Erythroblast (primary cell): ENCODE data around the gene COL5A2.

Experiments
- DNase-seq, 2 experiments: peaks; one replicate each; lab custom pipeline; 2025; lab: John Stamatoyannopoulos, UW
- GATA1 ChIP-seq: IDR thresholded peaks from 2 replicates; pipeline ENCODE4 v1.6.1; 2011; ENCODE audit warnings: low read depth, mild to moderate bottlenecking, control low read depth, low read length, moderate library complexity
- POLR2A ChIP-seq: IDR thresholded peaks from 2 replicates; pipeline ENCODE4 v1.6.1; 2011; ENCODE audit warnings: mild to moderate bottlenecking, low read length

COL5A2 gene

DNA sequence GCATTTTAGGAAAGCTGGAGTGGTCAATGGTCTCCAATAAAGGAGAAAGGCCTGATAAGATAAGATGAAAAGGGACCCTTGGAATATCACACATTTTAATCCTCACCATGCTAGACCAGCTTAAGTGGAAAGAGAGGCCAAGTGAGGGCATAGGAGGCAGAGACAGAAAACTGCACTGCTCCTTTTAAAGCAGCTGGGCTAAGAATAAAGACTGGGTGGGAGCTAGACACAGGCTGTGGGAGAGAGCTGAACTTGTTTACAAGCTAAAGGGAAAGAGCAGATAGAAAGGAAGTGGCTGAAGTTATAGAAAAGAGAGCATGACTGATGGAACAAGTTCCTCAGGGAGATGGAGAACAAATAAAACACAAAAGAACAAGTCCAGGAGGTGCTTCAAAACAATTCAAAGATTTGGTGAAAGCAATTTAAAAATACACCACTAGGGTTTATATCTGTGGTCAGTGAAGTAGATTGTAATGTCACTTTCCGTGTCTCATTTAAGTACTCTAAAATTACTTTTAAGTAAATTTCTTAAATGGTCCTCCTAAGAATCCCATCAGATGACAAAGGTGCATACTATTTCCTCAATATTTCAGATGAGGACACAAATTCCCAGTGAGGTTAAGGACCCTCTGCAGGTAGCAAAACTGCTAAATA, 7.5 kb downstream of the COL5A2 start:
- no peak for DNase-seq
- TF ChIP-seq POLR2A (no peak), GATA1 (no peak)

DNA sequence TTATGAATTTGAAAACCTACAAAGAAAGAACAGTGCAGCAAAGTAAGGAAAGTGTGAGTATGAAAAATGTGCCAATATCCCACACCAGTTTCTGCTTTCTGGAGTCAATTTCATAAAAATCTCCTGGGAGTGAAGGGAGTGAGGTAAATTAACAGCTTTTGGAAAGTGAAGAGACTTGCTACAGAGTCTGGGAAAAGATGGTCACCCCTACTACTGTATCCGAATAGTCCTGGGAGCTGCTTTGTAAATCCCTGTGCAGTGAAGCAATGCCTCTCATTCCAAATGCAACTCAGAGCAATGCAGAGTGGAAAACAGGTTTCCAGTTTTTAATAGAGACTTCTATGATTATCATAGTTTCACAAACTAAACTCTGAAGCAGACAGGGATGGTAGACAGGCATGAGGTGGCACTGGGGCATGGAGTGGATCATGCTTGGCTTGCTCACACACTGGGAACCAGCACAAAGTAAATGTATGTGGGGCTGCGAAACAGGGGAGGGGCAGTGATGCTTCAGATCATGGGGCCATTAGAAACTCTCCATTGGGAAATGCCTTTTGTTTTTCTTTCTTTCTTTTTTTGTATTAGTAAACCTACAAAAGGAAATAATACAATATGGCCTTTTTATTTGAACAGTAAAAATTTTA, 10.6 kb downstream of the COL5A2 start:
- DNase-seq = no peak
- TF ChIP-seq POLR2A (no peak), GATA1 (no peak)

GRCh38 chr2:189165656-189166380, 13.7 kb downstream of the COL5A2 start:
- no peak for TF ChIP-seq GATA1
- TF ChIP-seq POLR2A = no peak

GRCh38 chr2:189164746-189165145, 14.8 kb downstream of the COL5A2 start:
- TF ChIP-seq GATA1 = no peak
- TF ChIP-seq POLR2A = no peak
- no peak for DNase-seq

More at GRCh38 chr2:189165656-189166380, 13.7 kb downstream of the COL5A2 start:
- DNase-seq = no peak

GRCh38 chr2:189163889-189164288, 15.7 kb downstream of the COL5A2 start:
- DNase-seq = no peak
- no peak for TF ChIP-seq POLR2A
- TF ChIP-seq GATA1 = no peak

DNA sequence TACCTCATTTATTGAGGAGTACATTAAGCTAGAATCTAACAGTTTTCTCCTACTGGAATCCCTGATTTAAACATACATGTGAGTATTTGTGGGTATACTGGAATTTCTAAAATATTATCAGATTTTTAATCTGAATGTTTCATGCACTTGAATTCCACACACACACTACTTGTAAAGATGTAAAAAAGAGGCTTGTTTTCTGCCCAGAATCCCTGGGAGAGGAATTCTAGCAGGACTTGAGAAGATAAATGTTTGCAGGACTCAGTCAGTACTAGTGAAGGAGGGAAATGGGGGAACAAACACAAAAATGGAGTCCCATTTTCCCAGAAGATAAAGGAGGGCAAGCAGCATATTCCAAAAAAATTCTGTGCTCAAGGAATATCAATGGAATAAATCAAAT, 17.0 kb downstream of the COL5A2 start:
- DNase-seq = no peak

DNA sequence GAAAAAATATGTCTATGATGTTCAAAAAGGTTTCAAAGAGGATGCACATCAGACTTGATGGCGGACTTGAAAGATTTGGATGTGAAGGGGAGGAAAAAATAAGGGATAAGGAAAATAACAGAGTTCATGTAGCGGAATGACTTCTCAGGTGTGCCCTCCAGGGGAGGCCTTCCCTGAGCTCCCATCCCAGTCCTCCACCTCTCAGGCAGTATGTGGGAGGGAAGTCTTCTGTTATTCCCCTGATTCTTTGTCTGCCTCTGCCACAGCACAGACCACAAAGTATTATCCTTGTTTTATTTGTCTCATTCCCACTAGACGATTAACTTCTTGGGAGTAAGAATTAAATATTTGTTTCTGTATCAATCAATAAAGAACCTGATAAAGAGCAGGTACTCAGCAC, 17.7 kb downstream of the COL5A2 start:
- no peak for TF ChIP-seq GATA1
- no peak for TF ChIP-seq POLR2A
- no peak for DNase-seq

More for the DNA sequence above, 17.0 kb downstream of the COL5A2 start:
- TF ChIP-seq GATA1 = no peak
- TF ChIP-seq POLR2A = no peak

- DNase-seq = no peak
- TF ChIP-seq GATA1 (no peak), POLR2A (no peak)
Observed at GRCh38 chr2:189159717-189160116, 19.8 kb downstream of the COL5A2 start.

GRCh38 chr2:189159273-189159672, 20.3 kb downstream of the COL5A2 start:
- no peak for TF ChIP-seq GATA1
- TF ChIP-seq POLR2A = no peak

DNA sequence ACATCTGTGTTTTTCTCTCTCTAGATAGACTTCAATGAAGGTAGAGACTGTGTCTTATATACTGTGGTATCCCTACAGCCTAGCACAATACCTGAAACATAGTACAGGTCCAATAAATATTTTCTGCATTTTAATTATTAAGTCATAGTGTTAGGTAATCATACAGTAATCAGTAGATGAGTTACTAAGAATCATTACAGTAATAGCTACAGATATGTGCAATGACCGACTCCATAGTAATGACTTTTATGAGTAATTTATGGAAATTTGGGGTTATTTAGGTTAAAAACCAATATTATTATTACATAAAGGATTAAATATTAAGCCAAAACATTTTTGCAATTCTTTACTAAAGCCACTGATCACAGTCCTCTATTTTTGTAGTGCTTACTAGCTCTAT, 21.6 kb downstream of the COL5A2 start:
- TF ChIP-seq GATA1 (no peak), POLR2A (no peak)
- DNase-seq = no peak

More at GRCh38 chr2:189159273-189159672, 20.3 kb downstream of the COL5A2 start:
- no peak for DNase-seq

DNA sequence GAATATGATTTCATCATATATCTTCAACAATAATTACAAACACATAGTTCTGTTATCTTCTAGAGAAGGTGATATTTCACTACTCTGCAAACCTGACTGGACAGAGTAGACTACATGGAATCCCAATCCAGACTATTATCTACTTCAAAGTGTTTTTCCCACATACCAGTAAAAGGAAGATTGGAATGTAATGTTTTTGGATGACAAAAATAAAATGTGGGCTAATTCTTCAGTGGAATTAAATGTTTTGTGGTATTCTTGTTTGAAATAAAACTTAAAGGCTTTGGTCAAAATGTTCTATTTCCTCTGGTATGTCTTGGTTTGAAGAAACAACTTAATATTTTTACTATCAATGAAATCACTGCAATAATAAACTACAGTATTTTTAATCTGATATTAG, 22.1 kb downstream of the COL5A2 start:
- no peak for TF ChIP-seq POLR2A
- no peak for TF ChIP-seq GATA1
- no peak for DNase-seq

- TF ChIP-seq GATA1 (no peak), POLR2A (no peak)
Observed at GRCh38 chr2:189155795-189156194, 23.8 kb downstream of the COL5A2 start.

DNA sequence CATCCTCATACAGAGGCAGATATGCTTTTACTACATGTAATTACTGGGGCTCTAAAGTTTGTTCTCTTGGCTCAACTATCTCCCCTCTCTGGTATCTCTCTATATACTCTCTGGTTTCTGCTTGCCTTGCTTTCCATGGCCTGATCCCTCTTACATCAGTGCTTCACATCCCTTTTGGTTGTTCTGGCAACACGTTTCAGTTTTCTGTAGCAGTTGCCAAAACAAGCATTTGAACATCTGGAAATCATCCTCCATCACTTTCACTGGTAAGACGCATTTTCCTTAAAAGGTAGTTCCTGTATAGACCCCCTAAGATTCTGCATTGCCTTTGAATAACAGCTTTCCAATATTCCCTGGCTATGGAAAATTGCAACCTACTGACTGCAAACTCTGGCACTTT, 25.9 kb downstream of the COL5A2 start:
- peak; percentile 5 to 18 for DNase-seq
- TF ChIP-seq POLR2A (no peak), GATA1 (no peak)

More at GRCh38 chr2:189155795-189156194, 23.8 kb downstream of the COL5A2 start:
- DNase-seq = no peak

DNA sequence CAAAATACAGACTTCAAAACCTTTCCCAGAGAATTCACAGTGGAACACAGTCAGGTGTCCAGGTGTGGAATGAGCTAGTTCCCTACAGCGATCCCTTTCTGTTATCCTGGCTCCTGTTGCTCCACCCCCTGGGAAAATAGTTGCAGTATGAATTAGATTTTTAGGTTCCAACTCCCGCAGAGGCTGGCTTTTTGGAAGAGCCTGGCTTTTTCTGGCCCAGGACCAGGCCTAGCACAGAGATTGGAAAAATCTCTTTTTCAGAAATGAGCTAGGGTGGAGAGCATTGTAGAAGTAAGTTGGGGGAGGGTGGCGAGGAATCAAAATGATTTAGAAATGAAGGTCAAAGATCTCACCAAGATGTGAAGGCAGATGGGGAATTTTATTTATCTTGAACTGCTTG, 27.1 kb downstream of the COL5A2 start:
- TF ChIP-seq GATA1 (no peak), POLR2A (no peak)
- DNase-seq = no peak

DNA sequence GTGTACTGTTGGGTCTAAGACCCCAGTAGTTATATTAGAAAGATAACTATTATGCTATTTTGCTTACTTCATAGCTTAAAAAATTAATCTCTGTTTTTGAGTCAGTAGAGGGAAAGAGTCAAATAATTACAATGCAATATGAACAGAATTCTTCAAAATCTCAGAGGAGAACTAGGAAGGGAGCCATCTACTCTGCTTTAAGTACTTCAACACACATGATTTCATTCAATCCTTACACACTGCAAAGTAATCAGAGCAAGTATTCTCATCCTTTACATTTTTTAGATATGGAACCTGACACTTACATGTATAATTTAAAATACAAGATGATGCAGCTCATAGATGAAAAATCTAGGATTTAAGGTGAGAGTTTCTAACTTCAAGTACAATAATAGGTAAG, 27.7 kb downstream of the COL5A2 start:
- DNase-seq = no peak
- no peak for TF ChIP-seq POLR2A
- TF ChIP-seq GATA1 = no peak
